ENCODE results near the gene MAML3. TPM values are rescaled to one million over a fixed set of nuclear protein-coding genes. Genes with fewer than 3 reads are reported as not detected.

Gene MAML3
- total and polyA plus RNA-seq, 2 experiments from 2014 or later, result 4.1 to 11.2 TPM

DNA sequence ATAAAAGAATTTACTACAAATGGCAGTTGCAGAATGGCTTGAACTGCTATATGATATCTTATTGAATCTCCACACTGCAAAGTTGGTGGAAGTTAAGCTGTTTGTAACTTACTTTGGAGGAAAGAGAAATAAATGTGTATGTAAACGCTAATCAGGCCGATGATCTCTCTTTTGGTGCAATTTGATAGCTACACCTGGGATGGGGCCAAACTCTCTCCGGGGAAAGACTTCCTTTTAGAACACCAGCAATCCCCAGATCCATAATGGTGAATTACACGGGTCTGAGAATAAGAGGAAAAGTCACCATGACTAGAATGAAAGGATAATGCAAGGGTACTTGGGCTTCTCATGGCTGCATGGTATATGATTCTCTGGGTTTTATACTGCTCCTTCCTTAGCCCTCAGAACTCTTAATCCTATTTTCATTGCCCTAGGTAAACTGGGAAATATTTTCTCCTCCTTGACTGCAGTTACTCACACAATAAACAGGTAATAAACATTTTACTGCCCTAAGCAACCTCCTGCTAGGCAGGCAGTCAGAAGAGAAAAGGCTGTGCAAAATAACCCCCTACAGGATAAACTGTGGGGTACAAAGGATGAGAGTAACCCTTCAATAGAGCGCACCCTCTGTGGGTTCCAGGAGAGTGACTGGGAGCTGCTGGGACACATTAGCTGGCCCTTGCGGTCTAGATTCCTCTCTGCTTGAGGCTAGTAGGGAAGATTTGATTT is 379.1 kb downstream of the MAML3 start:
- DNase-seq (ENCODE audit: low spot score), result no peak
- Histone ChIP-seq H3K4me2 (no peak overlapping the region), H3K9me2 (replicated peaks; ENCODE audit: insufficient read depth) (no peaks in the 10 kb centered on the region), H3K36me3 (replicated peaks; ENCODE audit: insufficient read depth, low read depth) (no peaks in the 10 kb centered on the region), H3K4me3 (no peak overlapping the region), H4K20me1 (ENCODE audit: insufficient read depth, poor library complexity, severe bottlenecking) (no peaks in the 10 kb centered on the region), H3K27me3 (no peaks in the 10 kb centered on the region), H2AFZ (no peak overlapping the region), H3K9me3 (ENCODE audit: low read depth) (no peaks in the 10 kb centered on the region), H3K27ac (no peak overlapping the region), H3K79me2 (no peaks in the 10 kb centered on the region), H3K4me1 (ENCODE audit: insufficient read depth) (peaks cover 9% of the 10 kb centered on the region)
- TF ChIP-seq EZH2 (IDR thresholded peaks at IDR 0.05; ENCODE audit: borderline replicate concordance) (no peak), EZH2phosphoT487 (IDR thresholded peaks at IDR 0.05; ENCODE audit: low read depth, severe bottlenecking, unreplicated experiment) (no peak), CTCF (IDR thresholded peaks at IDR 0.05; ENCODE audit: poor library complexity) (no peak)
- 61% methylated on average over 6 of the region's 6 CpGs for WGBS (ENCODE audit: low lambda C conversion rate, missing lambda C conversion rate)

DNA sequence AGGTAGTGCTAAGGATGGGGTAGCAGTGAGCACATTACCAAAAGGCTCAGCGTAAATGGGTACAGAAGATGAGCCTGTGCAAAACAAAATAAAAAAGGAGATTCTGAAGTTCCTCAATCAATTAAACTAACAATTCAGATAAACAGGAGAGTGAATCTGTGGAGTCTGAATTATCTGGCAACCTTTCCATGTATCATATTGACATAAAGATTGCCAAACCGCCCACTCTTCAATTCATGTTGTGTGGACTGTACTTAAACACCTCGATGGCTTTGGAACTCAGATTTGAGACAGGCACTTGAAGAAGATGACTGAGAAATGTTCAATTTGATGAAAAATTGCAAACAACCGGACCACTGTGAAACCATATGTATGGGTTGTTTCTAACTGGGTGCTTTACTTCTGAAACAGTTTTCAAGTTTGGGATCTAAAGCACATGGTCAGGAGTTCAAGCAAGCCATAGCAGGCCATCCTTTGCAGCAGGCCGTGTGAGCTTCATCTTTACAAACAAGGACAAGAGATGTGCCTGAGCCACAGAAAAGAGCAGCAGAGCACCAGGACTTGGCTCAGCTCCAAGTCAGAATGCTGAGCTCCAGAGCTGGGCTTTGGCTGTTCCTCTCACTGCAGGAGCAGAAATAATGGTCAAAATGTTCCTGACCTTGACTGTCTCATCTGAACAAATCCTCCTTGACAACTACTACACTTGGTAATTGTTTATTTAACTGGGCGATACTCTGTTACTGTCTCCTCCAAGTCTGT is 380.2 kb downstream of the MAML3 start:
- no peaks in the 10 kb centered on the region for H3K9me3 ChIP-seq (ENCODE audit: low read depth)
- H4K20me1 ChIP-seq (ENCODE audit: insufficient read depth, poor library complexity, severe bottlenecking), result no peaks in the 10 kb centered on the region
- H3K9me2 ChIP-seq (replicated peaks; ENCODE audit: insufficient read depth), result no peaks in the 10 kb centered on the region
- H3K79me2 ChIP-seq, result no peaks in the 10 kb centered on the region
- no peaks in the 10 kb centered on the region for H3K36me3 ChIP-seq (replicated peaks; ENCODE audit: insufficient read depth, low read depth)
- TF ChIP-seq EZH2phosphoT487 (IDR thresholded peaks at IDR 0.05; ENCODE audit: low read depth, severe bottlenecking, unreplicated experiment), result no peak
- no peak for TF ChIP-seq EZH2 (IDR thresholded peaks at IDR 0.05; ENCODE audit: borderline replicate concordance)
- no peak for TF ChIP-seq CTCF (IDR thresholded peaks at IDR 0.05; ENCODE audit: poor library complexity)
- no peak overlapping the region for H3K4me3 ChIP-seq
- H3K27ac ChIP-seq, result no peak overlapping the region
- WGBS (ENCODE audit: low lambda C conversion rate, missing lambda C conversion rate), result 84% methylated on average over 6 of the region's 6 CpGs
- peaks cover 9% of the 10 kb centered on the region for H3K4me1 ChIP-seq (ENCODE audit: insufficient read depth)
- no peaks in the 10 kb centered on the region for H3K27me3 ChIP-seq
- H2AFZ ChIP-seq, result no peak overlapping the region
- no peak overlapping the region for H3K4me2 ChIP-seq
- DNase-seq (ENCODE audit: low spot score), result no peak

DNA sequence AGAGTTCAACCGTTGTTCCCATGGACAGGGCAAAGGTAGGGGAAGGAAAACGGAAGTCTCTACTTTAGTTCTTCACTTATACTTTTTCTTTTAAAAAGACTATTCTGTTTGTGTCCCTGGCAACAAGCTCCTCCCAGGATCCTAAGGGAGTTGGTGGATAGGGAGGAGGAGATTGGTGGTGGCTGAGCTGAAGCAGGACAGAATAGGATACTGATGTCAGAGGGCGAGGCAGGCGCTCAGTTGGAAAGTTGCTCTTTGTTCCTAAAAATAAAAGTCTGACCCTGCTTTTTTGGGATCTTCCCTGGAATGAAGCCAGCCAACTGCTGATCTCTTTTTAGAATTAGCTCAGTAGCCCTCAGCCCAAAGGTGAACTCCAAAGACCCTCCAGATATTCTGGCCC is 383.6 kb downstream of the MAML3 start:
- TF ChIP-seq CTCF (IDR thresholded peaks at IDR 0.05; ENCODE audit: poor library complexity) (no peak), EZH2 (IDR thresholded peaks at IDR 0.05; ENCODE audit: borderline replicate concordance) (no peak), EZH2phosphoT487 (IDR thresholded peaks at IDR 0.05; ENCODE audit: low read depth, severe bottlenecking, unreplicated experiment) (no peak)
- Histone ChIP-seq H3K4me2 (no peak overlapping the region), H3K9me3 (ENCODE audit: low read depth) (no peaks in the 10 kb centered on the region), H3K9me2 (replicated peaks; ENCODE audit: insufficient read depth) (no peaks in the 10 kb centered on the region), H3K4me3 (no peak overlapping the region), H3K36me3 (replicated peaks; ENCODE audit: insufficient read depth, low read depth) (no peaks in the 10 kb centered on the region), H2AFZ (no peak overlapping the region), H3K79me2 (no peaks in the 10 kb centered on the region), H3K27ac (no peak overlapping the region), H3K27me3 (no peaks in the 10 kb centered on the region), H4K20me1 (ENCODE audit: insufficient read depth, poor library complexity, severe bottlenecking) (no peaks in the 10 kb centered on the region), H3K4me1 (ENCODE audit: insufficient read depth) (peaks cover 8% of the 10 kb centered on the region)
- DNase-seq (ENCODE audit: low spot score), result no peak
- WGBS (ENCODE audit: low lambda C conversion rate, missing lambda C conversion rate), result 96% methylated on average over 4 of the region's 4 CpGs

Data from hepatocyte (in vitro differentiated cells).